ENCODE results near the gene TSHZ1.

DNA sequence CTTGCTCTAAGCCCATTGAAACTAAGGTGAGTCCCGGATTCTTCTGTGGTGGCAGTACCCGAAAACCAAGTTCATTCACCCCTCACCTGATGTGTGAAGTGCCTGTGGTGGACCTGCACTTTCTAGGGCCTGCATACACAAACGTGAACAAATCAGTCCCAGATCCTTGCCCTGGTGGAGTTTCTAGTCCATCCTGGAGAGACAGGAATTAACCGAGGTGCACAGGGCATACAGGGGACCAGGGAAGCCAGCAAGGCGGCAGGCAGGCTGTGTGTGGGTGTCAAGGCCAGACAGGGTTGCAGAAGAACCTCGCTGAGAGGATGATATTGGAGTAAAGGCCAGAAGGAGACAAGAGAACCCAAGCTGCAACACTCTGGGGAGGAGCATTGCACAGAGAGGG, 110.8 kb downstream of the TSHZ1 start:
- TF ChIP-seq ESRRA (IDR thresholded peaks at IDR 0.05; ENCODE audit: borderline replicate concordance, low read length), result no peak
- TF ChIP-seq, protein P1, sequence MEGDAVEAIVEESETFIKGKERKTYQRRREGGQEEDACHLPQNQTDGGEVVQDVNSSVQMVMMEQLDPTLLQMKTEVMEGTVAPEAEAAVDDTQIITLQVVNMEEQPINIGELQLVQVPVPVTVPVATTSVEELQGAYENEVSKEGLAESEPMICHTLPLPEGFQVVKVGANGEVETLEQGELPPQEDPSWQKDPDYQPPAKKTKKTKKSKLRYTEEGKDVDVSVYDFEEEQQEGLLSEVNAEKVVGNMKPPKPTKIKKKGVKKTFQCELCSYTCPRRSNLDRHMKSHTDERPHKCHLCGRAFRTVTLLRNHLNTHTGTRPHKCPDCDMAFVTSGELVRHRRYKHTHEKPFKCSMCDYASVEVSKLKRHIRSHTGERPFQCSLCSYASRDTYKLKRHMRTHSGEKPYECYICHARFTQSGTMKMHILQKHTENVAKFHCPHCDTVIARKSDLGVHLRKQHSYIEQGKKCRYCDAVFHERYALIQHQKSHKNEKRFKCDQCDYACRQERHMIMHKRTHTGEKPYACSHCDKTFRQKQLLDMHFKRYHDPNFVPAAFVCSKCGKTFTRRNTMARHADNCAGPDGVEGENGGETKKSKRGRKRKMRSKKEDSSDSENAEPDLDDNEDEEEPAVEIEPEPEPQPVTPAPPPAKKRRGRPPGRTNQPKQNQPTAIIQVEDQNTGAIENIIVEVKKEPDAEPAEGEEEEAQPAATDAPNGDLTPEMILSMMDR (IDR thresholded peaks at IDR 0.05), result no peak
- no peak for TF ChIP-seq CHD2 (IDR thresholded peaks at IDR 0.05; ENCODE audit: low read length, partially characterized antibody)
- no peak for TF ChIP-seq ZNF302 (CRISPR knock-in tag; IDR thresholded peaks at IDR 0.05)
- no peak for TF ChIP-seq MAFK (IDR thresholded peaks at IDR 0.05; ENCODE audit: partially characterized antibody)
- TF ChIP-seq, protein P2, sequence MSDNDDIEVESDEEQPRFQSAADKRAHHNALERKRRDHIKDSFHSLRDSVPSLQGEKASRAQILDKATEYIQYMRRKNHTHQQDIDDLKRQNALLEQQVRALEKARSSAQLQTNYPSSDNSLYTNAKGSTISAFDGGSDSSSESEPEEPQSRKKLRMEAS (IDR thresholded peaks at IDR 0.05), result no peak
- TF ChIP-seq EP300 (IDR thresholded peaks at IDR 0.05), result no peak
- no peak for TF ChIP-seq POLR2A (IDR thresholded peaks at IDR 0.05; ENCODE audit: low read length)
- no peak for TF ChIP-seq MYC (IDR thresholded peaks at IDR 0.05; ENCODE audit: borderline replicate concordance, low read length)
- no peak for TF ChIP-seq KDM1A (IDR thresholded peaks at IDR 0.05; ENCODE audit: low read depth)
- no peak for TF ChIP-seq PHF8 (IDR thresholded peaks at IDR 0.05; ENCODE audit: borderline replicate concordance, low read depth)
